ENCODE results near the gene NFS1.

GRCh38 chr20:35719717-35720116 is 20.6 kb upstream of the NFS1 start:
- TF ChIP-seq TAF1 (IDR thresholded peaks at IDR 0.05; ENCODE audit: low read depth, low read length) (no peak), POLR2A (IDR thresholded peaks at IDR 0.05; ENCODE audit: low read depth, low read length) (no peak), POLR2AphosphoS5 (IDR thresholded peaks at IDR 0.05; ENCODE audit: low read depth, low read length) (no peak), POU2F2 (IDR thresholded peaks at IDR 0.05; ENCODE audit: low read depth, low read length) (no peak), SPI1 (IDR thresholded peaks at IDR 0.05; ENCODE audit: low read depth, low read length) (no peak)
